Measurements from ENCODE around the gene F11.

DNA sequence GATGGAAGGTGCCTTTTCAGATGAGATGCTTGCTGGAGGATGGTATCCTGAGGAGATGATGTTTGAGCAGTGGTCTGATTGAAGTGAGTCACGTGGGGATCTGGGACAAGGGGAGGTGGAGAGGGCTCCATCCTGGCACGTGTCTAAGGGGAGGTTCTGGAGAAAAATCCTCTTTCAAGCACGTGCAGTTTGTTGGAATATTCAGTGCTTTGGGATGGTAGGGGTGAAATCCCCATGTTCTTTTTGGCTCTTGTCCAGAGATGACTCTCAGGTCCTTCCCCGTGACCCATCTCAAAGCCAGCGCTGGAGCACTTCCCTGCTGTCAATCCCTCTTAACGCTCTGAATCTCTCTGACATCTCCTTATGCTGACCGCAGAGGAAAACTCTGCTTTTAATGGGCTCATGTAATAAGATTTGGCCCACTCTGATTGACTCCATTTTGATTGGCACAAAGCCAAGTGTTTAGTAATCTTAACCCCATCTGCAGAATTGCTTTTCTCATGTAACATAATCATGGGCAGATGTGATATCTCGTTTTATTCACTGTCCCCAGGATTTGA, 49.4 kb upstream of the F11 start:
- TF ChIP-seq EZH2phosphoT487 (IDR thresholded peaks at IDR 0.05; ENCODE audit: insufficient read depth, low read depth) = no peak
- no peak for TF ChIP-seq EZH2 (IDR thresholded peaks at IDR 0.05; ENCODE audit: insufficient read depth, poor library complexity, severe bottlenecking)
